Mesenchymal stem cell (in vitro differentiated cells and primary cell): Measurements from ENCODE around the gene BORCS5.

Source experiments
- DNase-seq: peaks from one replicate; pipeline ENCODE4 v3.0.0-alpha.2; 2013
- H2AFZ ChIP-seq: one replicate; pipeline ENCODE4 v1.6.1; 2013; ENCODE audit warnings: low read depth, mild to moderate bottlenecking, control low read depth, inconsistent platforms, low read length, moderate library complexity
- H2AK5ac ChIP-seq: 2 replicates; pipeline ENCODE4 v1.6.1; 2013; ENCODE audit warnings: low read length, moderate library complexity, mild to moderate bottlenecking, inconsistent platforms; ENCODE audit not compliant: severe bottlenecking
- H2BK120ac ChIP-seq: one replicate; pipeline ENCODE4 v1.6.1; 2013; ENCODE audit warnings: low read depth, mild to moderate bottlenecking, inconsistent platforms, low read length, moderate library complexity
- H2BK12ac ChIP-seq, 2 experiments: one replicate each; pipeline ENCODE4 v1.6.1; 2013; ENCODE audit warnings: inconsistent platforms in 2 of 2, low read length in 2 of 2, mild to moderate bottlenecking in 2 of 2, moderate library complexity in 2 of 2, control low read depth in 1 of 2
- H2BK15ac ChIP-seq: one replicate; pipeline ENCODE4 v1.6.1; 2013; ENCODE audit warnings: mild to moderate bottlenecking, low read depth, inconsistent platforms; ENCODE audit not compliant: poor library complexity, severe bottlenecking
- H2BK5ac ChIP-seq: 2 replicates; pipeline ENCODE4 v1.6.1; 2013; ENCODE audit warnings: low read depth, mild to moderate bottlenecking, low read length, control low read depth, inconsistent platforms; ENCODE audit not compliant: poor library complexity, severe bottlenecking
- H3K14ac ChIP-seq, 2 experiments: one replicate each; pipeline ENCODE4 v1.6.1; 2013; ENCODE audit warnings: inconsistent platforms in 2 of 2, low read length in 2 of 2, control low read depth in 1 of 2, mild to moderate bottlenecking in 1 of 2, moderate library complexity in 1 of 2
- H3K18ac ChIP-seq, 2 experiments: one replicate each; pipeline ENCODE4 v1.6.1; 2013; ENCODE audit warnings: inconsistent platforms in 2 of 2, low read length in 2 of 2, control low read depth in 1 of 2, low read depth in 1 of 2, mild to moderate bottlenecking in 1 of 2
- H3K23ac ChIP-seq, 2 experiments: one replicate each; pipeline ENCODE4 v1.6.1; 2013; ENCODE audit warnings: inconsistent platforms in 2 of 2, low read length in 2 of 2, mild to moderate bottlenecking in 2 of 2, moderate library complexity in 2 of 2, control low read depth in 1 of 2
- H3K27ac ChIP-seq: 2 replicates; pipeline ENCODE4 v1.5.1; 2013; ENCODE audit warnings: mild to moderate bottlenecking, moderate library complexity, low read length, control low read depth, inconsistent platforms; ENCODE audit not compliant: poor library complexity, severe bottlenecking
- H3K27me3 ChIP-seq, 2 experiments: 2 replicates each; pipeline versions ENCODE4 v1.6.1 to v1.7.0; 2013; ENCODE audit warnings: low read length in 2 of 2, mild to moderate bottlenecking in 2 of 2, moderate library complexity in 2 of 2, control low read depth in 1 of 2, inconsistent platforms in 1 of 2; ENCODE audit not compliant: control insufficient read depth in 1 of 2, insufficient read depth in 1 of 2
- H3K36me3 ChIP-seq, 2 experiments: 2 replicates each; pipeline versions ENCODE4 v1.6.1 to v1.7.0; 2013; ENCODE audit warnings: low read length in 2 of 2, control low read depth in 1 of 2, inconsistent platforms in 1 of 2, low read depth in 1 of 2, mild to moderate bottlenecking in 1 of 2; ENCODE audit not compliant: insufficient read depth in 2 of 2, control insufficient read depth in 1 of 2
- H3K4ac ChIP-seq, 2 experiments: one replicate each; pipeline ENCODE4 v1.6.1; 2013; ENCODE audit warnings: inconsistent platforms in 2 of 2, low read length in 2 of 2, mild to moderate bottlenecking in 2 of 2, moderate library complexity in 2 of 2, control low read depth in 1 of 2, low read depth in 1 of 2
- H3K4me1 ChIP-seq: 2 replicates; pipeline ENCODE4 v1.6.1; 2013; ENCODE audit warnings: low read depth, low read length, control low read depth; ENCODE audit not compliant: control insufficient read depth, insufficient read depth
- H3K4me2 ChIP-seq: 2 replicates; pipeline ENCODE4 v1.6.1; 2013; ENCODE audit warnings: low read length, mild to moderate bottlenecking, inconsistent platforms; ENCODE audit not compliant: poor library complexity, severe bottlenecking
- H3K4me3 ChIP-seq, 2 experiments: 2 replicates each; pipeline versions ENCODE4 v1.5.1 to v1.7.0; 2013; ENCODE audit warnings: low read length in 2 of 2, mild to moderate bottlenecking in 2 of 2, control low read depth in 1 of 2, low read depth in 1 of 2; ENCODE audit not compliant: insufficient read depth in 1 of 2
- H3K79me1 ChIP-seq: replicated peaks from 2 replicates; pipeline ENCODE4 v1.6.1; 2013; ENCODE audit warnings: mild to moderate bottlenecking, control low read depth, low read length, inconsistent platforms; ENCODE audit not compliant: poor library complexity, severe bottlenecking
- H3K9ac ChIP-seq: 2 replicates; pipeline ENCODE4 v1.7.0; 2013; ENCODE audit warnings: mild to moderate bottlenecking, low read length, moderate library complexity
- H3K9me3 ChIP-seq: 2 replicates; pipeline ENCODE4 v1.7.0; 2013; ENCODE audit warnings: mild to moderate bottlenecking, low read length; ENCODE audit not compliant: control insufficient read depth
- H4K8ac ChIP-seq: one replicate; pipeline ENCODE4 v1.6.1; 2013; ENCODE audit warnings: inconsistent platforms, mild to moderate bottlenecking, low read length, moderate library complexity
- H4K91ac ChIP-seq: one replicate; pipeline ENCODE4 v1.6.1; 2013; ENCODE audit warnings: mild to moderate bottlenecking, low read length, inconsistent platforms
- WGBS: methylation state at CpG from one replicate; pipeline ENCODE4 v1.1.7; 2013; ENCODE audit warnings: mixed read lengths; 5-methylcytosine and 5-hydroxymethylcytosine counted together

The BORCS5 gene

DNA sequence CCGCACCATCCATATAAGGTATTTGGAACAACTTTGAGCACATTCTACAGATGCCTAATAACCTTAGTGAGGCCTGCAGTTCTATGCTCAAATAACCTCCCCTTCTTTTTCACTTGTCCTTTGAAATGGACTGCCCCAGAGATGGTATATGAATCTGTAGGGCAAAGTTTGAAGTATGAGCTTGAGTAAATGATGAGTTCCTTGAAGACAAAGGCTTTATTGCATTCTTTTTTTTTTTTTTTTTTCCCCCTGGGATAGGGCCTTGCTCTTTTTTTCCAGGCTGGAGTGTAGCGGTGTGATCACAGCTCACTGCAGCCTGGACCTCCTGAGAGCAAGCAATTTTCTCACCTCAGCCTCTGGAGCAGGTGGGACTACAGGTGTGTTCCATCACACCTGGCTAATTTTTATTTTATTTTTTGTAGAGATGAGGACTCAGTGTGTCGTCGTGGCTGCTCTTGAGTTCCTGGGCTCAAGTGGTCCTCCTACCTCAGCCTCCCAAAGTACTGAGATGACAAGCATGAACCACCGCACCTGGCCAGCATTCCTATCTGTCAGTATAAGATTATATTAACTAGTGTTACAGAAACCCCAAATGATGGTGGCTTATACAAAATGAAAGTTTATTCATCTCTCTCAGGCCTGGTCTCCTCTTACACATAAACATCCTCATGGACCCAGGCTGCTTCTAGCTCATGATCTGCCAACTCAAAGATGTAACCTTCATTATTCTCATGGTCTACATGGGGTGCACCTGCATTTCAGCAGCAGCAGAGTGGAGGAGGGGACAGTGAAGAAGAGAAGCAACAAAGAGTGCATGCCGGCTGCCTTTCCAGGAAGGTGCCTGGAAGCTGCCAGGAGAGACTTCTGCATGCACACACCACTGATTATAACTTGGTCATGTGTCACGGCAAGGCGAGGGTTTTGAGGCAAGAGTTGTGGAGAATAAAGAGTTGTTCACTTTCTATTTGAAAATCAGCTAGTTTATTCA lies 104.4 kb downstream of the BORCS5 start:
- H3K4me2 ChIP-seq: no peak overlapping the region
- no peak overlapping the region for H3K14ac ChIP-seq
- no peak overlapping the region for H2AK5ac ChIP-seq
- no peaks in the 10 kb centered on the region for H3K27me3 ChIP-seq
- DNase-seq: no peak
- H2BK12ac ChIP-seq: no peak overlapping the region
- H3K23ac ChIP-seq: no peak overlapping the region
- no peak overlapping the region for H3K9ac ChIP-seq
- H2BK15ac ChIP-seq: no peak overlapping the region
- peaks cover 6 to 9% of the 10 kb centered on the region in 2 experiments for H3K36me3 ChIP-seq
- H3K18ac ChIP-seq: no peak overlapping the region
- H3K27ac ChIP-seq: no peak overlapping the region
- no peak overlapping the region for H2BK5ac ChIP-seq
- H2BK120ac ChIP-seq: no peak overlapping the region
- peaks cover 4% of the 10 kb centered on the region for H3K79me1 ChIP-seq
- H4K8ac ChIP-seq: no peak overlapping the region
- no peak overlapping the region for H3K4me3 ChIP-seq
- H4K91ac ChIP-seq: no peak overlapping the region
- WGBS: 100% methylated on average over 1 of the region's 8 CpGs
- H3K4me1 ChIP-seq: peaks cover 2% of the 10 kb centered on the region
- no peak overlapping the region for H3K4ac ChIP-seq
- no peak overlapping the region for H2AFZ ChIP-seq
- no peaks in the 10 kb centered on the region for H3K9me3 ChIP-seq

GRCh38 chr12:12461923-12462315 lies 105.0 kb downstream of the BORCS5 start:
- no peak overlapping the region for H4K91ac ChIP-seq
- 93% methylated on average over 3 of the region's 5 CpGs for WGBS
- H3K27ac ChIP-seq: no peak overlapping the region
- H3K9ac ChIP-seq: no peak overlapping the region
- no peak for DNase-seq
- H4K8ac ChIP-seq: no peak overlapping the region
- peaks cover 4% of the 10 kb centered on the region for H3K79me1 ChIP-seq
- H3K36me3 ChIP-seq: peaks cover 6 to 14% of the 10 kb centered on the region in 2 experiments
- H3K4ac ChIP-seq: no peak overlapping the region
- H2BK5ac ChIP-seq: no peak overlapping the region
- no peak overlapping the region for H2BK120ac ChIP-seq
- H2AK5ac ChIP-seq: no peak overlapping the region
- H3K4me1 ChIP-seq: peaks cover 2% of the 10 kb centered on the region
- H3K23ac ChIP-seq: no peak overlapping the region
- H3K14ac ChIP-seq: no peak overlapping the region
- no peak overlapping the region for H3K4me2 ChIP-seq
- H3K9me3 ChIP-seq: no peaks in the 10 kb centered on the region
- no peak overlapping the region for H2BK12ac ChIP-seq
- no peak overlapping the region for H2BK15ac ChIP-seq
- no peak overlapping the region for H3K4me3 ChIP-seq
- H2AFZ ChIP-seq: no peak overlapping the region
- no peaks in the 10 kb centered on the region for H3K27me3 ChIP-seq
- no peak overlapping the region for H3K18ac ChIP-seq

DNA sequence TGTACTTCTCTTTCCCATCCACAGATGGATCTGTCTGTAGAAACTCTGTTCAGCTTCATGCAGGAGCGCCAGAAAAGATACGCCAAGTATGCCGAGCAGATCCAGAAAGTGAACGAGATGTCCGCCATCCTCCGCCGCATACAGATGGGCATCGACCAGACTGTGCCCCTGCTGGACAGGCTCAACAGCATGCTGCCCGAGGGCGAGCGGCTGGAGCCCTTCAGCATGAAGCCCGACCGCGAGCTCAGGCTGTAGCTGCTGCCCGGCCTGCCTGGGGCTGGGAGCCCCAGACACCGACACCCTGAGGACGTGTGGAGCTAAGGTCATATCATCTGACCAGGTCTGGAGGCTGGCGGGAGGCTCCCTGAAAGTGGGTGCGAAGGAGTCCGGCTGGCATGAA lies 108.6 kb downstream of the BORCS5 start:
- H3K4me1 ChIP-seq: peaks cover 2% of the 10 kb centered on the region
- no peak overlapping the region for H2AFZ ChIP-seq
- H2AK5ac ChIP-seq: no peak overlapping the region
- H4K91ac ChIP-seq: no peak overlapping the region
- H2BK12ac ChIP-seq: no peak overlapping the region
- H3K18ac ChIP-seq: no peak overlapping the region
- H3K9ac ChIP-seq: no peak overlapping the region
- no peaks in the 10 kb centered on the region for H3K9me3 ChIP-seq
- no peak for DNase-seq
- H3K14ac ChIP-seq: no peak overlapping the region
- H2BK15ac ChIP-seq: no peak overlapping the region
- H3K23ac ChIP-seq: no peak overlapping the region
- no peak overlapping the region for H2BK120ac ChIP-seq
- H3K4me2 ChIP-seq: no peak overlapping the region
- no peak overlapping the region for H3K4me3 ChIP-seq
- H3K27me3 ChIP-seq: no peaks in the 10 kb centered on the region
- H2BK5ac ChIP-seq: no peak overlapping the region
- H3K27ac ChIP-seq: no peak overlapping the region
- peaks cover 13 to 18% of the 10 kb centered on the region in 2 experiments for H3K36me3 ChIP-seq
- H3K79me1 ChIP-seq: peaks cover 4% of the 10 kb centered on the region
- 98% methylated on average over 20 of the region's 20 CpGs for WGBS
- peak overlapping the region; percentile 7 for H4K8ac ChIP-seq
- no peak overlapping the region for H3K4ac ChIP-seq

GRCh38 chr12:12466157-12466556 lies 109.3 kb downstream of the BORCS5 start:
- no peak overlapping the region for H3K9ac ChIP-seq
- no peaks in the 10 kb centered on the region for H3K9me3 ChIP-seq
- no peak overlapping the region for H2BK15ac ChIP-seq
- H3K4me1 ChIP-seq: peaks cover 2% of the 10 kb centered on the region
- DNase-seq: no peak
- no peak overlapping the region for H2BK12ac ChIP-seq
- no peak overlapping the region for H2AK5ac ChIP-seq
- no peak overlapping the region for H4K8ac ChIP-seq
- H3K4ac ChIP-seq: no peak overlapping the region
- no peak overlapping the region for H2BK5ac ChIP-seq
- H3K36me3 ChIP-seq: peaks cover 13 to 19% of the 10 kb centered on the region in 2 experiments
- H3K27ac ChIP-seq: no peak overlapping the region
- H2BK120ac ChIP-seq: no peak overlapping the region
- no peaks in the 10 kb centered on the region for H3K27me3 ChIP-seq
- no peak overlapping the region for H3K18ac ChIP-seq
- H3K79me1 ChIP-seq: peaks cover 4% of the 10 kb centered on the region
- no peak overlapping the region for H3K23ac ChIP-seq
- no peak overlapping the region for H4K91ac ChIP-seq
- 95% methylated on average over 7 of the region's 7 CpGs for WGBS
- no peak overlapping the region for H3K4me2 ChIP-seq
- no peak overlapping the region for H3K4me3 ChIP-seq
- no peak overlapping the region for H2AFZ ChIP-seq
- no peak overlapping the region for H3K14ac ChIP-seq
